Right lung (tissue), 5 donors: ENCODE measurements around the gene CELF1. TPM values are rescaled to one million over a fixed set of nuclear protein-coding genes. Genes with fewer than 3 reads are reported as not detected.
"Not testable (repeated sequence)": the region's sequence is repeated elsewhere in the genome, so short reads cannot be mapped to it uniquely, and the experiment has no call there.

Experiments used
- DNase-seq, 2 donors: peaks; one replicate each; pipeline ENCODE4 v3.0.0-alpha.2; 2013
- polyA plus RNA-seq, 5 donors: library from polyadenylated mRNA; unstranded; fragments of 120-200 nt; gene quantifications; one replicate each; pipeline versions ENCODE4 v1.2.1 to v1.2.3, GENCODE V29; 2013; ENCODE audit warnings: inconsistent platforms in 1 of 5, low replicate concordance in 1 of 5; ENCODE audit not compliant: insufficient read length in 5 of 5, insufficient read depth in 1 of 5

Gene CELF1
- polyA plus RNA-seq, 5 donors: 70.6 to 103 (median 85.1) TPM

- DNase-seq: peak; percentile 92 to 93
Measured at GRCh38 chr11:47578524-47579494, 25.9 kb upstream of the CELF1 start, which contains the start of the genes KBTBD4 and NDUFS3. TSS of gene KBTBD4 (minus strand) at chr11:47578970. CDS start at chr11:47578951, 19 bp downstream. TSS of gene NDUFS3 (plus strand) at chr11:47579074. CDS start at chr11:47579092, 18 bp downstream.

GRCh38 chr11:47577460-47578041 is 24.6 kb upstream of the CELF1 start:
- DNase-seq: no peak

GRCh38 chr11:47573321-47573720 is 20.4 kb upstream of the CELF1 start:
- no peak for DNase-seq

- DNase-seq: no peak
Measured at GRCh38 chr11:47572715-47573255, 19.9 kb upstream of the CELF1 start.

GRCh38 chr11:47571895-47572294 is 19.0 kb upstream of the CELF1 start:
- no peak for DNase-seq

- DNase-seq: no peak
Measured at GRCh38 chr11:47571357-47571729, 18.4 kb upstream of the CELF1 start.

- no peak for DNase-seq
Measured at GRCh38 chr11:47570651-47571356, 17.9 kb upstream of the CELF1 start.

- no peak for DNase-seq
Measured at GRCh38 chr11:47569646-47570045, 16.7 kb upstream of the CELF1 start.

- DNase-seq: no peak
Measured at GRCh38 chr11:47566149-47566698, 13.3 kb upstream of the CELF1 start.

GRCh38 chr11:47565340-47566148 is 12.6 kb upstream of the CELF1 start, which contains the start of gene PTPMT1:
TSS of gene PTPMT1 (plus strand) at chr11:47565599. CDS start at chr11:47565623, 24 bp downstream.
- DNase-seq: peak; percentile 61 to 67

- DNase-seq: no peak
Measured at GRCh38 chr11:47564933-47565339, 12.0 kb upstream of the CELF1 start.

GRCh38 chr11:47564366-47564765 is 11.4 kb upstream of the CELF1 start:
- not testable (repeated sequence) for DNase-seq

- not testable (repeated sequence) for DNase-seq
Measured at GRCh38 chr11:47562393-47562792, 9.5 kb upstream of the CELF1 start.

- DNase-seq: no peak
Measured at GRCh38 chr11:47560426-47560825, 7.5 kb upstream of the CELF1 start.

- DNase-seq: no peak
Measured at GRCh38 chr11:47558695-47559094, 5.8 kb upstream of the CELF1 start.

- DNase-seq: not testable (repeated sequence)
Measured at GRCh38 chr11:47557004-47557403, 4.1 kb upstream of the CELF1 start.

- DNase-seq: peak in 1 of 2 donors; percentile 45
Measured at GRCh38 chr11:47553406-47553743, 443 bp upstream of the CELF1 start.

GRCh38 chr11:47552056-47552565 is 821 bp downstream of the CELF1 start:
- peak in 1 of 2 donors; percentile 22 for DNase-seq

GRCh38 chr11:47551086-47551485 is 1.8 kb downstream of the CELF1 start:
- no peak for DNase-seq

GRCh38 chr11:47550288-47551047 is 2.5 kb downstream of the CELF1 start:
- DNase-seq: no peak
